ENCODE data around the gene GPR183. TPM values are rescaled to one million over a fixed set of nuclear protein-coding genes. Genes with fewer than 3 reads are reported as not detected.

The GPR183 gene
- total RNA-seq, 2 donors from 2014 or later = 1.5 to 8.3 TPM

GRCh38 chr13:99311748-99312492, 4.7 kb upstream of the GPR183 start:
- H3K4me3 ChIP-seq = no peak overlapping the region
- intact Hi-C loops (cut with DNase I) = no loop called here
- H3K27me3 ChIP-seq = no peaks in the 10 kb centered on the region
- H3K36me3 ChIP-seq = no peaks in the 10 kb centered on the region
- no peak overlapping the region for H3K9ac ChIP-seq (ENCODE audit: low read depth in 2 of 2, low read length in 2 of 2)
- peak overlapping the region; percentile 37 for H3K27ac ChIP-seq
- no peaks in the 10 kb centered on the region for H3K9me3 ChIP-seq
- TF ChIP-seq, protein P1, sequence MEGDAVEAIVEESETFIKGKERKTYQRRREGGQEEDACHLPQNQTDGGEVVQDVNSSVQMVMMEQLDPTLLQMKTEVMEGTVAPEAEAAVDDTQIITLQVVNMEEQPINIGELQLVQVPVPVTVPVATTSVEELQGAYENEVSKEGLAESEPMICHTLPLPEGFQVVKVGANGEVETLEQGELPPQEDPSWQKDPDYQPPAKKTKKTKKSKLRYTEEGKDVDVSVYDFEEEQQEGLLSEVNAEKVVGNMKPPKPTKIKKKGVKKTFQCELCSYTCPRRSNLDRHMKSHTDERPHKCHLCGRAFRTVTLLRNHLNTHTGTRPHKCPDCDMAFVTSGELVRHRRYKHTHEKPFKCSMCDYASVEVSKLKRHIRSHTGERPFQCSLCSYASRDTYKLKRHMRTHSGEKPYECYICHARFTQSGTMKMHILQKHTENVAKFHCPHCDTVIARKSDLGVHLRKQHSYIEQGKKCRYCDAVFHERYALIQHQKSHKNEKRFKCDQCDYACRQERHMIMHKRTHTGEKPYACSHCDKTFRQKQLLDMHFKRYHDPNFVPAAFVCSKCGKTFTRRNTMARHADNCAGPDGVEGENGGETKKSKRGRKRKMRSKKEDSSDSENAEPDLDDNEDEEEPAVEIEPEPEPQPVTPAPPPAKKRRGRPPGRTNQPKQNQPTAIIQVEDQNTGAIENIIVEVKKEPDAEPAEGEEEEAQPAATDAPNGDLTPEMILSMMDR (IDR thresholded peaks at IDR 0.05) = no peak
- H3K4me1 ChIP-seq = no peaks in the 10 kb centered on the region
- no peak for DNase-seq

DNA sequence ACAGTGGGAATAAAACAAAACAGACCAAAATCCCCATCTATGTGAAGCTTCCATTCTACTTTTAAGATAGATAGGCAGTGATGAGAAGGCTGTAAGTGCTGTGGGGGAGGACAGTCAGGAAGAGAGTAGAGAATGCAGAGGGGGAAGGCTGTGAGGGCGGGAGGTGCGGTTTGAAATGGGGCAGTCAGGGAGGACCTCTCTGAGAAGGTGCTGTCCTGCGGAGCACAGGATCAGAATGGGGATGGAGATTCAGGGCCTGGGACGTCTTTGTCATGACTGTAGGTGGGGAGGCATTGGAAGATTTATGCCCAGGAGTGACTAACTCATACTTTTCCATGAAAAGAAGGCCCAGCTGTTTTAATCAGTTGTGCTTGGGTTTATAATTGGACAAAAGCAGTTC, 3.9 kb upstream of the GPR183 start:
- TF ChIP-seq, protein P1 (IDR thresholded peaks at IDR 0.05) = no peak
- no peak overlapping the region for H3K27ac ChIP-seq

GRCh38 chr13:99310382-99311031, 3.3 kb upstream of the GPR183 start:
- DNase-seq = no peak
- Histone ChIP-seq H3K9me3 (no peaks in the 10 kb centered on the region), H3K9ac (ENCODE audit: low read depth in 2 of 2, low read length in 2 of 2) (no peak overlapping the region), H3K4me1 (no peaks in the 10 kb centered on the region), H3K36me3 (no peaks in the 10 kb centered on the region), H3K27ac (peak overlapping the region; percentile 14), H3K27me3 (no peaks in the 10 kb centered on the region), H3K4me3 (no peak overlapping the region)
- TF ChIP-seq, protein P1 (IDR thresholded peaks at IDR 0.05) = no peak
- intact Hi-C loops (cut with DNase I) = no loop called here

More for the DNA sequence above, 3.9 kb upstream of the GPR183 start:
- Histone ChIP-seq H3K9me3 (no peaks in the 10 kb centered on the region), H3K27me3 (no peaks in the 10 kb centered on the region), H3K4me3 (no peak overlapping the region), H3K9ac (ENCODE audit: low read depth in 2 of 2, low read length in 2 of 2) (no peak overlapping the region), H3K4me1 (no peaks in the 10 kb centered on the region), H3K36me3 (no peaks in the 10 kb centered on the region)
- DNase-seq = no peak
- intact Hi-C loops (cut with DNase I) = no loop called here

DNA sequence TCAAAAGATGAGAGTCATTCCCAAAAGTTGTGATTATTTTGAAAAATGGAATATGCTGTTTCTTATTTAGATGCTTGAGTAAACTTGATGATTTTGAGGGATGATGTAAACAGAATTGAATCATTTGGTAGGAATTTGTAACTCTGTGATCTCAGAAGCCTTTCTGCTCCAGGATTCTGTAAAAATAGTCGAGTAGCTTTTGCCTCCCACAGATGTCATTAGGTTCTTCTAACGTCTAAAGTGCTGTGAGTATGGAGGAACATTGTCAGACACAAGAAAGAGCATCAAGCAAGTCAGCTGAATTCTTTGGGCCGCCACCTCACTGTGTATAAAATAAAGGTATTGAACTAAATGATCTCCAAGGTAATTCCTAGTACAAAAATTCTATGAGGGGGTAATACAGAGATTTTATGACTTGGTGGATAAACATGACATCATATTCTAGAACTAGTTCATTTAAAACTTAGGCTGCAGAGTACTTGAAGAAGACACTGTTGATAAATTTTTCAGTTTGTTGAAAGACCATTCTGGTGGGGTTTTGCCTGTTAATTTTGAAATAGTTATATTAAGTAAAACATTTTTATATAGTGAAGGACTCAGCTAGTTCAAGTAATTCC, 1.4 kb upstream of the GPR183 start:
- TF ChIP-seq, protein P1 (IDR thresholded peaks at IDR 0.05) = no peak
- no peaks in the 10 kb centered on the region for H3K4me1 ChIP-seq
- H3K36me3 ChIP-seq = no peaks in the 10 kb centered on the region
- no peak overlapping the region for H3K4me3 ChIP-seq
- DNase-seq = no peak
- no peak overlapping the region for H3K27ac ChIP-seq
- intact Hi-C loops (cut with DNase I) = no loop called here
- no peak overlapping the region for H3K9ac ChIP-seq (ENCODE audit: low read depth in 2 of 2, low read length in 2 of 2)
- H3K9me3 ChIP-seq = no peaks in the 10 kb centered on the region
- H3K27me3 ChIP-seq = no peaks in the 10 kb centered on the region

- intact Hi-C loops (cut with DNase I) = no loop called here
- H3K4me1 ChIP-seq = no peaks in the 10 kb centered on the region
- no peak for DNase-seq
These were observed 595 bp upstream of the GPR183 start for GRCh38 chr13:99307648-99308339.

More at GRCh38 chr13:99307648-99308339, 595 bp upstream of the GPR183 start:
- H3K4me3 ChIP-seq = no peak overlapping the region
- H3K9ac ChIP-seq (ENCODE audit: low read depth in 2 of 2, low read length in 2 of 2) = no peak overlapping the region
- TF ChIP-seq, protein P1 (IDR thresholded peaks at IDR 0.05) = no peak
- no peaks in the 10 kb centered on the region for H3K27me3 ChIP-seq
- no peaks in the 10 kb centered on the region for H3K36me3 ChIP-seq
- H3K27ac ChIP-seq = peak overlapping the region; percentile 49
- no peaks in the 10 kb centered on the region for H3K9me3 ChIP-seq

Measured in colonic mucosa (tissue), 4 donors.